Measurements from ENCODE around the gene CKM.

DNA sequence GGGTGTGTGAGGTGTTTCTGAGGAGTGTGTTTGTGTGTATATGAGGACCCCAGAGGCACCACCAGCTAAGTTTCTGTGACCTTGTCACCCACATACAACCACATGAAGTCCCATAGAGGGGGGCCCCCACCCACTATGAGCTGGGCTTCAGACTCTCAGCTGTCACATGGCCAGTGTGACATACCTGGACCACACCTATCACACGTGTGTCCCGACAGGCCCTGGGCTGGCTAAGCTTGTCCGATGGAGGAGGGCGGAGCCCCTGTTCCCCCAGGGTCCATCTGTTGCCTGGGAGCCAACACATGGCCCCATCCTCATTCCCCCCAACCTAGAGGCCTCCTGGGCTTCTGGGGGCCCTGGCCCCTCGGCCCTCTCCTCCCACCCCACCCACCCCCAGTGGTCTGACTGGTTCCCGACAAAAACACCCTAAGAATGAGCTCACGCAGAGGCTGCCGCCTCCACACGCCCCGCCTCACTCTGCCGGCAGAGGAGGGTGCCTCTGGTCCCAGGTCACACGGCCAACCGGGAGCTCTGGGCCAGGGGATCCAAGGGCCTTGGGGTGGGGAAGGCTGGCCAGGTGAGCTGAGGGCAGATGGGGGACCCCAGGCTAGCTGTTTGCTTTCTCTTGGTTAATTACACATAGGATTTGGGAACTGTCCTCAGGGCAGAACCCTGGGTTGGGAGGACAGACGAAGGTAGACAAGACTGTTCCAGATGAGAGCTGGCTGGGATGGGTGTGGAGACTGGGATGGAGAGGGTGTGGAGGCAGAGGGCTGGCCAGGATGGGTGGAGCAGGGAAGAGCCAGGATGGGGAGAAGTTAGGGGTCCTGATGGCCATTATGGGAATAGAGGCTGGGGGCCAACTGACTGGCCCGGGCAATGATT, 22.2 kb upstream of the CKM start:
- TF ChIP-seq YY1 (IDR thresholded peaks at IDR 0.05; ENCODE audit: insufficient read depth, insufficient read length) (no peak), ZNF274 (IDR thresholded peaks at IDR 0.05; ENCODE audit: low read depth, low read length) (no peak), SUZ12 (IDR thresholded peaks at IDR 0.05; ENCODE audit: extremely low read depth, insufficient read depth, insufficient read length) (no peak)
